Urinary bladder (tissue), 4 donors: ENCODE measurements around the gene DOCK4. TPM values are rescaled to one million over a fixed set of nuclear protein-coding genes. Genes with fewer than 3 reads are reported as not detected.

Experiments used
- DNase-seq: peaks from one replicate; pipeline ENCODE4 v3.0.0-alpha.2; 2015; ENCODE audit errors: extremely low spot score
- H3K27ac ChIP-seq: one replicate; pipeline ENCODE4 v1.5.1; 2013; ENCODE audit warnings: low read depth, mild to moderate bottlenecking, moderate library complexity
- H3K36me3 ChIP-seq: one replicate; pipeline ENCODE4 v1.6.1; 2013; ENCODE audit warnings: mild to moderate bottlenecking, moderate library complexity; ENCODE audit not compliant: insufficient read depth
- H3K4me1 ChIP-seq: one replicate; pipeline ENCODE4 v1.6.1; 2013; ENCODE audit warnings: mild to moderate bottlenecking, moderate library complexity; ENCODE audit not compliant: insufficient read depth
- H3K4me3 ChIP-seq: one replicate; pipeline ENCODE4 v1.5.1; 2013; ENCODE audit warnings: low read depth, low read length
- WGBS: extraction: QIAGEN DNeasy Blood & Tissue Kit; methylation state at CpG from one replicate; pipeline ENCODE4 v1.1.7; 2013; 5-methylcytosine and 5-hydroxymethylcytosine counted together
- polyA plus RNA-seq: library from polyadenylated mRNA; stranded (reverse); fragments of 200-250 nt; gene quantifications from one replicate; pipeline ENCODE4 v1.2.3, GENCODE V29; 2013
- total RNA-seq: library from RNA; depleted of rRNA; stranded (reverse); fragments of >200 nt; gene quantifications from one replicate; pipeline ENCODE4 v1.2.3, GENCODE V29; 2014
- donor health status: healthy with polysubstance abuse.
- donor health status: healthy.

DOCK4 gene
- total and polyA plus RNA-seq, 2 donors = 5.9 to 46.5 TPM

DNA sequence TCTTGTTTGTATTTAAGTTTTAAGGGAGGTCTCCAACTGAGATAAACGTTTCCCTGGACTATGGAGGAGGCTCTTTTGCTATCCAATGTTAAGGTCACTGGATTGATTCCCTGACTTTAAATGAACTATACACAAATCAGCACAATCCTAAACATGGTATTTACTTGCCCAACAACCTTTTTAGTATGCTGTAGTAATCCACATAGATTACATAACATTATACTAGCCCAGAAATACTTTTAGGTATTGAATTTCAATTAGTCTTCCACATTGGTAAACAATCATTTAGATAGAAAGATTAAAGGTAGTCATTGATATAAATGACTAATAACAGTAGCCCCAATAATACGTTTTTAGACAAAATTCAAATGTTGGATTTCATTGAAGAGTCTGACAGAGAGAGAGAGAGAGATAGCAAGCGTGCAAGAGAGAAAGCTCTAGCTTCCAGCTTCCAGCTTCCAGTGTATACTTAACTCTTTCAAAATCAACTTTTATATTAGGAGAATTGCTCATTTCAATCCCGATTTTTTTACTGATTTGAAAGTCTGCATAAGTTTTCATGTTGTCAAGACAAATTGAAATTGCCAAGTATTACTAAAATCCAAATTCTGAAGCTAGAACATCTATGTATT lies 155.8 kb downstream of the DOCK4 start:
- H3K4me1 ChIP-seq = no peaks in the 10 kb centered on the region
- no peak for DNase-seq
- H3K36me3 ChIP-seq = no peaks in the 10 kb centered on the region
- no peak overlapping the region for H3K4me3 ChIP-seq
- WGBS = 42% methylated on average over 4 of the region's 4 CpGs
- no peak overlapping the region for H3K27ac ChIP-seq

DNA sequence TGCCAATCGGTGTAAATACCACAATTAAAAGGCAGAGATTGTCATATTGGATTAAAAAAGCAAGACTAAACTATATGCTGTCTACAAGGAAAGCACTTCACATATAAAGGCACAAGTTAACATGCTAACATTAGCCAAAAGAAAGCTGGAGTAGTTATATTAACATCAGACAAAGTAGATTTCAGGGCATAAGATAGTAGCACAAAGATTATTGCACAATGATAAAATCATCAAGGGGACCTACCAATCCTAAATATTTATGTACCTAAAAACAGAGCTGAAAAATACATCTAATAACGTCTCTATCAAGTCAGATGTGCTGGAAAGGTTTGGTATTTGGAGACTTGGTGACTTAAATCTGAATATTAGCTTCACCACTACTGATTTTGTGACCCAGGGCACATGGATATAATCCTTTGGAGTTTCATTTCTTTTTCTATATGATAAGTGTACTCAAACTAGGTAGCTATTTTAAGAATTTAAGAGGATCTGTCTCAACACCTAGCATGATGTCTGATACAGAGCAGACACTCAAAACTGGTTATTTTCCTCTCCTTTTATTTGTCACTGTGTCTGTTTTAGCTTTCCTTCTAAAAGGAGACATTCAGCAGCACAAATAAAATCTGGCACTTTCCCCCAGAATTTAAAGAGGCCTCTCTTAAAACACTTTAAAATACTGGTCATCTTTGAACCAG lies 156.5 kb downstream of the DOCK4 start:
- 72% methylated on average over 2 of the region's 2 CpGs for WGBS
- Histone ChIP-seq H3K4me3 (no peak overlapping the region), H3K36me3 (no peaks in the 10 kb centered on the region), H3K27ac (no peak overlapping the region), H3K4me1 (no peaks in the 10 kb centered on the region)
- no peak for DNase-seq

DNA sequence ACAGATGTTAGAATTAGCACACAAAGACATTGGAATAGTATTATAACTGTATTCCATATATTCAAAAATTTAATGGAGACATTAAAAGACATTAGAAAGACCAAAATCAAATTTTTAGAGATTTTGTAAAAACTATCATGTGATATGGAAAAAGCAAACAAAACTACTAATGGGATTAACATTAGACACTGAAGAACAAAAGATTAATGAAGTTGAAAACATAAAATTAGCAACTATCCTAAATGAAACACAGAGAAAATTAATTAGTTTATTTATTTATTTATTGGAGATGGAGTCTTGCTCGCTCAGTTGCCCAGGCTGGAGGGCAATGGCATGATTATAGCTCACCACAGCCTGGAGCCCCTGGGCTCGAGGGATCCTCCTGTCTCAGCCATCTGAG lies 158.8 kb downstream of the DOCK4 start:
- 98% methylated on average over 2 of the region's 2 CpGs for WGBS
- Histone ChIP-seq H3K4me3 (no peak overlapping the region), H3K4me1 (no peaks in the 10 kb centered on the region), H3K27ac (no peak overlapping the region), H3K36me3 (no peaks in the 10 kb centered on the region)
- no peak for DNase-seq

DNA sequence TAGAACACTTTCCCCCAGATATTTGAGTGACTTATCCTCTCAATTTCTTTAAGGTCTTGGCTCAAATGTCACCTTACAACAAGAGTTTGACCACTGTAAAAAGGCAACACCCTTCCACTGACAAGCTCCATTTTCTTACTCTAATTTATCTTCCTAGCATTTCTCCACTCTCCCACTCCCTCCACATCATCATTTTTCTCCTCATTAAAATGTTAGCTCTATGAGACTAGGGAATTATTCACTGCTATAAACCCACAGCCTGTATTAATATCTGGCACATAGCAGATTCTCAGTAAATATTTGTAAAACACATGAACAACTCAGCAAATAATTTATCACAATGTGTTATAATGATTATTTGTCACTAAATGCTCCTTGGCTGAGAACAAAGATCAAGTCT lies 161.0 kb downstream of the DOCK4 start:
- DNase-seq = no peak

DNA sequence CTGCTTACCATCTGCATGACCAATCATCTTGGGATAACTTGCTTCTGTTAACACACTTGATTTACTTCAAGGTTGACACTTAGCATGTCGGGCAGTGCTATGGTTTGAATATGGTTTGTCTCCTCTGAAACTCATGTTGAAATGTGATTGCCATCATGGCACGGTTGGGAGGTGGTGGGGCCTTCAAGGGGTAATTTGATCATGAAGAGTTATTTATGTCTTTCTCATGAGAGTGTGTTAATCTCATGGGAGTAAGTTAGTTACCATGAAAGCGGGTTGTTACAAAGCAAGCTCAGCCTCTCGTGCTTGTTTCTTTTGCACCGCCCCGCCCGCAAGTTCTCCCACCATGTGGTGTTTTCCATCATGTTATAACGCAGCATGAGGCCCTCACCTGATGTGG lies 163.6 kb downstream of the DOCK4 start:
- no peak for DNase-seq
- Histone ChIP-seq H3K36me3 (no peaks in the 10 kb centered on the region), H3K27ac (no peak overlapping the region), H3K4me3 (no peak overlapping the region), H3K4me1 (no peaks in the 10 kb centered on the region)
- 94% methylated on average over 8 of the region's 8 CpGs for WGBS

More for the DNA sequence above, 161.0 kb downstream of the DOCK4 start:
- H3K4me1 ChIP-seq = no peaks in the 10 kb centered on the region
- H3K27ac ChIP-seq = no peak overlapping the region
- H3K4me3 ChIP-seq = no peak overlapping the region
- H3K36me3 ChIP-seq = no peaks in the 10 kb centered on the region

DNA sequence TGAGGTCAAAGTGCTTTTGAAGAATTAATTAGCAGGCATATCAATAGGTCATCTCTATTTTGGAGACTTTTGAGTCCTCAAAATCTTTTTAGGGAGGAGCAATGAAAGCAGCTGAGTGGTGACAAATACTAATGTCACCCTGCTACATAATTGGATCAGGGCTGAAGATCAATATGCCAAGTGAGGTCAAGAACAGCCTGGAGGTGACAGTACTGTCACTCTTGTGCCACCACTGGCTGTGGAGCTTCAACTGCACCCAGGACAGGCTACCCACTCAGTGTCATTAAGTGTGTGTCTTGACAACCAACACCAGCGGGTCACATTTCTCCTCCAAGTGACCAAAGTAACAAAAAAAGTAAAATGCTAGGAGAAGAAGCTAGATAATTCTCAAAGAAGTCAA lies 167.8 kb downstream of the DOCK4 start:
- Histone ChIP-seq H3K27ac (no peak overlapping the region), H3K36me3 (no peaks in the 10 kb centered on the region), H3K4me1 (no peaks in the 10 kb centered on the region), H3K4me3 (no peak overlapping the region)
- DNase-seq = no peak
- WGBS = 100% methylated on average over 1 of the region's 1 CpG

DNA sequence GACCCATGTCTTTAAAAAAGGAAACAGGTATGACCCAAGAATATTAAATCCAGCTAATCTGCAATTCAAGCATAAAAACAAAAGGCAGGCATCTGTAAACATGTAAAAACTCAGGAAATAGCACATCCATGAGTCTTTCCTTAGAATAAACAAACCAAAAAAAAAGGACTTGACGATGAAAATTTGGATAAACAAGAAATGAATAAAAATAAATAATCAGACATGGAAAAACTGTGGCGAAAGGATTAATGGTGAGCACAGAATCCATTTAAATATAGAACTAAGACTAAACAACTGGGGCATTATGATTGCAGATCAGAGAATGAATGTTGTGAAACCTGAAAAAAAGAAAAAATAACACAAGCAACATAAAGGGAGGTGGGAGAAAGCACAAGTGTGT lies 170.1 kb downstream of the DOCK4 start:
- Histone ChIP-seq H3K36me3 (no peaks in the 10 kb centered on the region), H3K4me3 (no peak overlapping the region), H3K27ac (no peak overlapping the region), H3K4me1 (no peaks in the 10 kb centered on the region)
- DNase-seq = no peak
- 65% methylated on average over 2 of the region's 2 CpGs for WGBS

DNA sequence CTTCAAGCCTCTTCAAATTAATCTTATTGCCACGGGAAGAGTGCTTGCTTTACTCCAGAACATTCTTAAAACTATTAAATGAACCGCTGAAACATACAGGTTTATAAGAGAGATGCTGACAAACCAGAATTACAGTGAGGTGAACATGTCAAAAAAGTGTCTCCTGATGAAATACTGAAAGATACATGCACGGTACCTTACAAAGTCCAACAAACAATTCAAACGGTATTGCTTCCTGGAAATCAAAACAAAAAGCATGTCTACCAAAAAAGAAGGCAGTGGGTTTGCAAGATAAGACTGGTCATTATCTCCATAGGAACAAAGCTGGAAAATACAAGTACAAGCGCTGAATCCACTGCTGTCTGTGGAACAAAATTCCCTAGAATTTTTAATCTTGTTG lies 174.5 kb downstream of the DOCK4 start:
- Histone ChIP-seq H3K4me1 (no peaks in the 10 kb centered on the region), H3K36me3 (no peaks in the 10 kb centered on the region)
- WGBS = 76% methylated on average over 5 of the region's 5 CpGs

DNA sequence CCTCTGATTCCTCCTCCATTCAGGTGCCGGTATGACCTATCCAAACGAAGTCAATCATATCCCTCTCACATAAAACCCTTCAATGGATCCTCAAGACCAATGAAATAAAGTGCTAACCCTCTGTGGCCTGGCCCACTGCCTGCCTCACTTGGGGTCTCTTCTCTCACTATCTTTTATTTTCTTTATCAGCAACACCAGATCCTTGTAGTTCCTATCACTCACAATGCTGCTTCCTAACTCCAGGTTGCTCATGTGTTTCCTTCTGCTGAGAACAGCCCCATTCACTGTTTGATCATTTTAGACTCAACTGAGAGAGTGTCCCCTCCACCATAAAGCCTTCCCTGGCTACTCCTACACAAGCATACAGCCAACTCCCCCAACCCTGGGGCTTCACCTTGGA lies 180.6 kb downstream of the DOCK4 start:
- no peak for DNase-seq
- no peaks in the 10 kb centered on the region for H3K36me3 ChIP-seq
- H3K4me3 ChIP-seq = no peak overlapping the region
- no peaks in the 10 kb centered on the region for H3K4me1 ChIP-seq
- 96% methylated on average over 2 of the region's 2 CpGs for WGBS
- no peak overlapping the region for H3K27ac ChIP-seq

More for the DNA sequence above, 174.5 kb downstream of the DOCK4 start:
- Histone ChIP-seq H3K4me3 (no peak overlapping the region), H3K27ac (no peak overlapping the region)
- DNase-seq = no peak

DNA sequence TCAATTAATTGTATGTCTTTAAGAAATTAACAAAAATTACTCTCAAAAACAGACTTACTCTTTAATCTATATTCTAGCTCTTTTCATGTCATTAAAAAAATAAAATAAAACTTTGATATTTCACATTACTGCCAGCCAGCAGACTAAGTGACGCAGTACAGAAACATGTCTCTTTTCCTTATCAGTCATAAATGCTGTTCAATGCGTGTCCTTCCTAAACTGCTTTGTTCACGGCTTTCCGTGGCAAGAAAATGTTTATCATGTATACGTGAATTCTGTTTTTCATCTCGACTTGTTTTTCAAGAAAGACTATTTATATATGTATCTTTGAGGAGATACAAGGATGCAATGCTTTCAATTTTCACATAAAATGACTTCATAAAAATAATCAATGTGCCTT lies 182.4 kb downstream of the DOCK4 start:
- Histone ChIP-seq H3K4me3 (no peak overlapping the region), H3K4me1 (no peaks in the 10 kb centered on the region), H3K27ac (no peak overlapping the region), H3K36me3 (no peaks in the 10 kb centered on the region)
- DNase-seq = no peak
- WGBS = 79% methylated on average over 6 of the region's 6 CpGs

DNA sequence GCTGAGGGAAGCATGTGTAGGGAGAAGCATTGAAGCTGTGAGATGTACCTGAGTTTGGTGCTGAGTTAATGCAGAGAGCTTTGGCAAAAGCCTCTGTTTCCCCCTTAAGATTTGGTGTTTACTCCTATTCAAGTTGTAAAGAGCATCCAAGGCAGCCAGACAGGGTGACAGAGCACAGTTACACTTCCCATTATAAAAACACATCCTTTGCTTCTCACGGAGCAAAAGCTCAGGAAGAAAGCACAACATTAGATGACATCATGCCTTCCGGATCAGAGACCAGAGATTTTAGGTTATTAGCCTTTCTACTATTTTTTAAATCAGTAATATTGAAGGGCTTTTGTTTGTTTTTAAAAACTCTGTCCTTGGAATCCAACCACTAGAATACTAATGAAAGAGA lies 182.9 kb downstream of the DOCK4 start:
- Histone ChIP-seq H3K27ac (no peak overlapping the region), H3K36me3 (no peaks in the 10 kb centered on the region), H3K4me3 (no peak overlapping the region), H3K4me1 (no peaks in the 10 kb centered on the region)
- WGBS = 70% methylated on average over 2 of the region's 2 CpGs
- no peak for DNase-seq

DNA sequence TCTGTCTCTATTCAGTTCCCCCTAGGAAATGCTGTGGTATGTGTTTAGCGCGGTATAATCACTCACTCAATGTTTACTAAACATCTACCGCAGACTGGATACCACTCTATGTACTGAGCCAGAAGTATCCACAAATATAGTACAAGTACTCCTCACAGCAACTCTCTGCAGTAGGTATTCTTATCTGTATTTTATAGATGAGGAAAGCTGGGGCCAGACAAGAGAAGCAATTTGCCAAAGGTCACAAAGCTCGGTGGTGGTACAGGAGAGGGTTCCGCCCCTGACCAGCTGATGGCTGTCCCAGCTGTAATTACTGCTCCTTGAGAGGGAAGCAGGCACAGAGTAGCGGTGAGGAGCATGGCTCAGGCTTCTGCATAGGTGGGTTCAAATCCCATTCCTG lies 184.1 kb downstream of the DOCK4 start:
- WGBS = 75% methylated on average over 6 of the region's 6 CpGs
- no peak overlapping the region for H3K27ac ChIP-seq

DNA sequence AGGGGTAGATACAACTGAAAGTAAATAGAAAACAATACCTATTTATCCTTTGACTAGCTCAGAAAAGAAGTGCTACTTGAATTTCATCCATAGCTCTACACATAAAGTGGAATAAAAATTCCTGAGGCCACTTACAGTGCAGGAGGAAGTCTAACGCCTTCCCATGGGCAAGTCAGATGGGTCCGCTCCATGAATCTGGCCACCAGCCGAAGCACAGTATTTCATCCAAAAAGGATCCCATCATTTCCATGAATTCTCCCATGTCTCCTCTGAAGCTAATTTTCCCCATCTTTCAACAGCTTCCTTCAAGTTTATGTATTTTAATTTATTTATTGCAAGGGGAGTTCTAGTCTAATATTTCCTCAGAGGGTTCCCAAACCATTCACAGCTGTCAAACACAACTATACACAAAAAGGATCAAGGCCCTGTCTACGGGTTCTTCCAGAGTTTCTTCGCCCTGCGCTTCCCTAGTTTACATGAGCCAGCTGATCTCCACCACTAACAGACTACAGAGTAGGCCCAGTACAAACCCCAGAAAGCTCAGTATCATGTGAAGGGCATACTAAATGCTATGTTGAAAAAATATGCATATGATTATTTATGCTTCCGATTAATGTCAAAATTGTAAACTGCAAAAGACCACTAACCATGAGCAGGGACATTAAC lies 184.7 kb downstream of the DOCK4 start:
- H3K4me3 ChIP-seq = no peak overlapping the region
- 84% methylated on average over 7 of the region's 7 CpGs for WGBS
- no peaks in the 10 kb centered on the region for H3K4me1 ChIP-seq
- H3K27ac ChIP-seq = no peak overlapping the region
- no peak for DNase-seq
- H3K36me3 ChIP-seq = no peaks in the 10 kb centered on the region

More for the DNA sequence above, 184.1 kb downstream of the DOCK4 start:
- DNase-seq = no peak
- no peaks in the 10 kb centered on the region for H3K36me3 ChIP-seq
- no peaks in the 10 kb centered on the region for H3K4me1 ChIP-seq
- H3K4me3 ChIP-seq = no peak overlapping the region

DNA sequence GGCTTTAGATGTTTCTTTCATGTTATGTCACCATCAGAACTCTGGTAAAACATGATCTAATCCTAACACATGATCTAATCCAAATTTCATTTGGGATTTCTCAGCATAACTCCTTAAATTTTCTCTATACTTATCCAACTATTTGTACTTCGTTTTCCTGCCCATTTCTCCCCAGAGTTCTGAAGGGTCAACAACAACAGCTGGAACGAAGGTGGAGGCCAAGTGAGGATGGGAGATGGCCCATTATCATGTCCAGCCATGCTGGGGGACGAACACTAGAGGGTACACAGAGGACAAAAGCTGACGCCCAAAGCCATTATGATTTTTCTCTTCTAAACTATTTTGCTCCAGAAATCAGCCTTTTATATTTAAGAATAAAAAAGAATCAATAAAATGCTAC lies 185.4 kb downstream of the DOCK4 start:
- no peak for DNase-seq
- Histone ChIP-seq H3K4me3 (no peak overlapping the region), H3K27ac (no peak overlapping the region), H3K36me3 (no peaks in the 10 kb centered on the region), H3K4me1 (no peaks in the 10 kb centered on the region)
- 68% methylated on average over 4 of the region's 4 CpGs for WGBS
